MM.1S (cell line): Measurements from ENCODE around the gene RBFOX1.

Experiments
- CTCF ChIP-seq: fragments of 300-600 bp; sonication (generic); IDR thresholded peaks from 2 replicates; pipeline ENCODE4 v1.5.1; 2016; ENCODE audit warnings: antibody characterized with exemption, low read length, mixed read lengths
- EZH2 ChIP-seq: fragments of 300-600 bp; sonication (generic); optimal IDR thresholded peaks from 2 replicates; pipeline ENCODE3; 2017; ENCODE audit warnings: low read depth, mild to moderate bottlenecking, antibody characterized with exemption, low read length, mixed read lengths

- no peak for TF ChIP-seq CTCF
- TF ChIP-seq EZH2: no peak
Measured at GRCh38 chr16:7597677-7598076, 265.0 kb downstream of the RBFOX1 start.
